CD4-positive, alpha-beta T cell treated with Interleukin-10 for 1 hour (primary cell): Measurements from ENCODE around the gene DDX10.
"Not testable (repeated sequence)": the region's sequence is repeated elsewhere in the genome, so short reads cannot be mapped to it uniquely, and the experiment has no call there.

ENCODE experiments used
- DNase-seq: peaks from one replicate; pipeline ENCODE4 v3.0.0-alpha.2; 2020

The DDX10 gene

GRCh38 chr11:108779147-108779546 lies 114.3 kb downstream of the DDX10 start:
- DNase-seq: not testable (repeated sequence)

- no peak for DNase-seq
Measured at GRCh38 chr11:108780119-108780518, 115.2 kb downstream of the DDX10 start.

GRCh38 chr11:108781946-108782345 lies 117.1 kb downstream of the DDX10 start:
- no peak for DNase-seq

GRCh38 chr11:108786281-108786990 lies 121.6 kb downstream of the DDX10 start:
- no peak for DNase-seq

GRCh38 chr11:108787105-108787504 lies 122.2 kb downstream of the DDX10 start:
- no peak for DNase-seq

- no peak for DNase-seq
Measured at GRCh38 chr11:108788565-108789199, 123.8 kb downstream of the DDX10 start.

GRCh38 chr11:108790501-108791299 lies 125.8 kb downstream of the DDX10 start:
- DNase-seq: no peak

- DNase-seq: no peak
Measured at GRCh38 chr11:108793138-108793537, 128.3 kb downstream of the DDX10 start.

- no peak for DNase-seq
Measured at GRCh38 chr11:108793611-108794010, 128.7 kb downstream of the DDX10 start.

GRCh38 chr11:108796551-108796950 lies 131.7 kb downstream of the DDX10 start:
- DNase-seq: no peak

GRCh38 chr11:108797578-108798100 lies 132.8 kb downstream of the DDX10 start:
- DNase-seq: no peak

GRCh38 chr11:108802492-108802891 lies 137.6 kb downstream of the DDX10 start:
- DNase-seq: no peak

GRCh38 chr11:108803776-108804175 lies 138.9 kb downstream of the DDX10 start:
- no peak for DNase-seq

- DNase-seq: no peak
Measured at GRCh38 chr11:108804511-108804910, 139.6 kb downstream of the DDX10 start.

GRCh38 chr11:108805030-108805429 lies 140.2 kb downstream of the DDX10 start:
- DNase-seq: no peak

GRCh38 chr11:108807262-108807661 lies 142.4 kb downstream of the DDX10 start:
- DNase-seq: no peak

- no peak for DNase-seq
Measured at GRCh38 chr11:108813086-108813485, 148.2 kb downstream of the DDX10 start.

- no peak for DNase-seq
Measured at GRCh38 chr11:108817976-108818375, 153.1 kb downstream of the DDX10 start.

GRCh38 chr11:108818971-108819370 lies 154.1 kb downstream of the DDX10 start:
- no peak for DNase-seq

- DNase-seq: no peak
Measured at GRCh38 chr11:108819957-108820356, 155.1 kb downstream of the DDX10 start.

- DNase-seq: not testable (repeated sequence)
Measured at GRCh38 chr11:108823960-108824359, 159.1 kb downstream of the DDX10 start.

GRCh38 chr11:108824545-108824944 lies 159.7 kb downstream of the DDX10 start:
- DNase-seq: no peak

GRCh38 chr11:108825381-108825780 lies 160.5 kb downstream of the DDX10 start:
- no peak for DNase-seq

- DNase-seq: no peak
Measured at GRCh38 chr11:108826136-108826535, 161.3 kb downstream of the DDX10 start.
